Measurements from ENCODE around the gene RUVBL1.

Gene RUVBL1

GRCh38 chr3:128068156-128068620 lies 55.4 kb downstream of the RUVBL1 start:
- DNase-seq = no peak

GRCh38 chr3:128067489-128067888 lies 56.1 kb downstream of the RUVBL1 start:
- no peak for DNase-seq

GRCh38 chr3:128066676-128067075 lies 56.9 kb downstream of the RUVBL1 start:
- DNase-seq = no peak

GRCh38 chr3:128066114-128066513 lies 57.5 kb downstream of the RUVBL1 start:
- no peak for DNase-seq

GRCh38 chr3:128064962-128065361 lies 58.6 kb downstream of the RUVBL1 start:
- DNase-seq = no peak

GRCh38 chr3:128063865-128064264 lies 59.7 kb downstream of the RUVBL1 start:
- no peak for DNase-seq

GRCh38 chr3:128062033-128062745 lies 61.4 kb downstream of the RUVBL1 start:
- DNase-seq = no peak

- DNase-seq = no peak
Measured at GRCh38 chr3:128060473-128061381, 62.9 kb downstream of the RUVBL1 start.

- no peak for DNase-seq
Measured at GRCh38 chr3:128056258-128056657, 67.4 kb downstream of the RUVBL1 start.

- DNase-seq = no peak
Measured at GRCh38 chr3:128054367-128054766, 69.2 kb downstream of the RUVBL1 start.

- DNase-seq = no peak
Measured at GRCh38 chr3:128053614-128054013, 70.0 kb downstream of the RUVBL1 start.

- DNase-seq = peak; percentile 49
Measured at GRCh38 chr3:128052595-128053351, 70.8 kb downstream of the RUVBL1 start.

- DNase-seq = peak; percentile 89
Measured at GRCh38 chr3:128051837-128052594, 71.6 kb downstream of the RUVBL1 start, which contains the start of gene SEC61A1. TSS of gene SEC61A1 (plus strand) at chr3:128052437. CDS start at chr3:128052553, 116 bp downstream.

- no peak for DNase-seq
Measured at GRCh38 chr3:128051459-128051836, 72.2 kb downstream of the RUVBL1 start.

GRCh38 chr3:128050597-128050996 lies 73.0 kb downstream of the RUVBL1 start:
- DNase-seq = no peak

- no peak for DNase-seq
Measured at GRCh38 chr3:128041344-128041743, 82.3 kb downstream of the RUVBL1 start.

- no peak for DNase-seq
Measured at GRCh38 chr3:128040660-128041059, 83.0 kb downstream of the RUVBL1 start.

- no peak for DNase-seq
Measured at GRCh38 chr3:128040041-128040440, 83.6 kb downstream of the RUVBL1 start.

GRCh38 chr3:128036119-128036518 lies 87.5 kb downstream of the RUVBL1 start:
- no peak for DNase-seq

GRCh38 chr3:128033102-128033501 lies 90.5 kb downstream of the RUVBL1 start:
- DNase-seq = no peak

All from right kidney (tissue), 1 donor.